Measurements from ENCODE around the gene SORBS2.

GRCh38 chr4:185536411-185536709, 275.6 kb downstream of the SORBS2 start:
- no peak for TF ChIP-seq POLR2A (IDR thresholded peaks at IDR 0.05; ENCODE audit: low read length)
- TF ChIP-seq GATA1 (IDR thresholded peaks at IDR 0.05; ENCODE audit: low read depth, low read length): no peak

Measured in erythroblast (primary cell).